Measurements from ENCODE around the gene IL1RAPL1.

- TF ChIP-seq CTCF (IDR thresholded peaks at IDR 0.05 in 4 of 5, conservative IDR thresholded peaks at IDR 0.05 in 1 of 5) (no peak), POLR2A (IDR thresholded peaks at IDR 0.05) (no peak)
Observed at GRCh38 chrX:28757290-28757689, 170.0 kb downstream of the IL1RAPL1 start.

Data from gastrocnemius medialis (tissue), 4 donors.